Measurements from ENCODE around the gene SLX4. TPM values are rescaled to one million over a fixed set of nuclear protein-coding genes. Genes with fewer than 3 reads are reported as not detected.

Gene SLX4
- total RNA-seq, 1 experiment from 2014 or later, result 7.0 TPM

DNA sequence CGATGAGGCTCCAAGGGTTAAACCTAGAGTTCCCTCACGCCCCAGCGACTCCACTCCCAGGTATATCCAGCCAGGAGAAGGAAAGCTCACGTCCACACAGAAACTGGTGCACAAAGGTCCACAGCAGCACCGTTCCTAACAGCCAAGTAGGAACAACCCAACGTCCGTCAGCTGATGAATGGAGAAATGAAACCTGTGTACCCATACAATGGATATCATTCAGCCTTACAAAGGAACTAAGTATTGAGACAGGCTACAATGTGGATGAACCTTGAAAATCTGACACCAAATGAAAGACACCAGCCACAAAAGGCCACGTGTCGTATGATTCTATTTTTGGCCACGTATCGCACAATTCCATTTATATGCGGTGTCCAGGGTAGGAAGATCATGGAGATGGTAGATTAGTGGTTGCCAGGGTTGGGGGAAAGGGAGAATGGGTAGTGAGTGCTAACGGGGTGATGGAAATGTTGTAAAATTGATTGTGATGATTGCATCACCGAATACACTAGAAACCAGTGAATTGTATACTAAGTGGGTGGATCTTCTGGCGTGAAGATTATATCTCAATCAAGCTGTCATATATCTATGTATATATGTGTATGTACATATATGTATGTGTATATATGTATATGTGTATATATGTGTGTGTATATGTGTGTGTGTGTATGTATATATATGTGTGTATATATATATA, 64.3 kb downstream of the SLX4 start:
- ChIA-PET RAD21 (ENCODE audit: low non-redundant PET in 1 of 2, low total read pairs in 2 of 2, uncharacterized antibody in 2 of 2, unreplicated experiment in 2 of 2) (no interaction called here), CTCF (no interaction called here), POLR2A (interaction anchor here (0.6 kb wide), 1 partner anchor 548 kb away, joined by 4 read pairs; no protein-coding TSS in a partner anchor)
- Histone ChIP-seq H3K27ac (ENCODE audit: low read depth, low read length) (no peak overlapping the region), H3K4me3 (replicated peaks in 1 of 2; ENCODE audit: low read depth in 1 of 2, low read length in 2 of 2) (no peak overlapping the region), H3K9ac (ENCODE audit: low read length) (no peak overlapping the region), H3K27me3 (ENCODE audit: insufficient read depth, low read length) (no peaks in the 10 kb centered on the region), H3K9me3 (ENCODE audit: control insufficient read depth in 1 of 2, insufficient read depth in 1 of 2, low read depth in 1 of 2, low read length in 2 of 2) (no peaks in the 10 kb centered on the region), H4K20me1 (ENCODE audit: insufficient read depth) (no peaks in the 10 kb centered on the region), H3K36me3 (ENCODE audit: control insufficient read depth in 1 of 2, insufficient read depth in 2 of 2, low read length in 2 of 2) (no peaks in the 10 kb centered on the region), H3K4me1 (ENCODE audit: control insufficient read depth in 1 of 2, insufficient read depth in 2 of 2, low read length in 2 of 2) (no peaks in the 10 kb centered on the region), H3K4me2 (ENCODE audit: low read length) (no peak overlapping the region), H2AFZ (ENCODE audit: low read depth, low read length, poor library complexity, severe bottlenecking) (no peak overlapping the region), H3K9me2 (ENCODE audit: insufficient read depth) (no peaks in the 10 kb centered on the region), H3K79me2 (ENCODE audit: insufficient read depth, low read length) (no peaks in the 10 kb centered on the region)
- DNase-seq (ENCODE audit: low read depth, low spot score) (no peak), ATAC-seq (no peak)
- no peak for TF ChIP-seq ELF1 (IDR thresholded peaks at IDR 0.05; ENCODE audit: borderline replicate concordance, low read depth)
- no peak for TF ChIP-seq JUND (IDR thresholded peaks at IDR 0.05)
- no peak for TF ChIP-seq FOSL1 (IDR thresholded peaks at IDR 0.05; ENCODE audit: low read depth)
- TF ChIP-seq EGR1 (IDR thresholded peaks at IDR 0.05; ENCODE audit: low read depth), result no peak
- no peak for TF ChIP-seq TCF7L2 (IDR thresholded peaks at IDR 0.05; ENCODE audit: borderline replicate concordance, extremely low read depth, insufficient read depth, insufficient read length)
- no TSS peak for BruUV-seq (replicated peaks)
- intact Hi-C loops (cut with micrococcal nuclease), result no loop called here

DNA sequence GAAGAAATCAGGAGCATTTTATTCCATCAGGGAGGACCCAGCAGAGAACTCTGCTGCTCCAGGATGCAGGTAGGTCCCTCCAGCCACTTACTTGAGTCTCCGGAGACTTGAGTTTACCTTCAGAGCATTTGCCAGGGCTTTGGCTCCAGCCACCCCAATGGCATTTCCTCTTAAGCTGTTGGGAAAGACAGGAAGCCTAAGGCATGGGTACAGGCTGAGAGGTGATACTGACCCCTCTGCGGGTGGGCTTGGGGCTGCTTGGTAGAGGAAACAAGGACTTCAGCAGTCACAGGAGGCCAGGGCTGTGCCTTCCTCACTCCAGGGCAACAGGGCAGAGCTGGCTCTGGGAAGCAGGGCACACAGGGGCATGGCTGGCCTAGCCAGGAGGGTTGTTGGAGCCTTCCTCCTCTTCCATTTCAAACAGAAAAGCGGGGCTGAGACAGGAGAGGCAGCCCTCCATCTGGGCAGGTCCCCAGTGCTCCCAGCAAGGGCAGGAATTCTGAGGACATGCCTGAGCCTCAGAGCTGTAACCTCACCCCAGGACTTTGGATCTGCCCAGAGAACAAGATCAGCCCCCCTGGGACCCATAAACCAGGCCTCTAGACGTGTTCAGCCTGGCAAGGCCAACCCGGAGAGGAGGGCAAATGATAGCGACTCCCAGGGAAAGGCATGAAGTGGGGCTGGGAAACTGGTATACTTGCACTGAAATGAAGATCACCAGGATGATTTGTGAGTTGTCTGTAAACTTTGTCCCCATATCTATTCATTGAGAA, 68.6 kb downstream of the SLX4 start:
- CTCF ChIA-PET, result no interaction called here
- ATAC-seq, result no peak
- POLR2A ChIA-PET, result no interaction called here

More for the DNA sequence above, 68.6 kb downstream of the SLX4 start:
- no peak overlapping the region for H3K4me3 ChIP-seq (replicated peaks in 1 of 2; ENCODE audit: low read depth in 1 of 2, low read length in 2 of 2)
- H2AFZ ChIP-seq (ENCODE audit: low read depth, low read length, poor library complexity, severe bottlenecking), result no peak overlapping the region
- no peak overlapping the region for H3K27ac ChIP-seq (ENCODE audit: low read depth, low read length)
- no peaks in the 10 kb centered on the region for H3K4me1 ChIP-seq (ENCODE audit: control insufficient read depth in 1 of 2, insufficient read depth in 2 of 2, low read length in 2 of 2)
- RAD21 ChIA-PET (ENCODE audit: low non-redundant PET in 1 of 2, low total read pairs in 2 of 2, uncharacterized antibody in 2 of 2, unreplicated experiment in 2 of 2), result no interaction called here
- H3K79me2 ChIP-seq (ENCODE audit: insufficient read depth, low read length), result no peaks in the 10 kb centered on the region
- H3K9ac ChIP-seq (ENCODE audit: low read length), result no peak overlapping the region
- no peaks in the 10 kb centered on the region for H4K20me1 ChIP-seq (ENCODE audit: insufficient read depth)
- H3K4me2 ChIP-seq (ENCODE audit: low read length), result no peak overlapping the region
- no peaks in the 10 kb centered on the region for H3K9me2 ChIP-seq (ENCODE audit: insufficient read depth)
- no peaks in the 10 kb centered on the region for H3K9me3 ChIP-seq (ENCODE audit: control insufficient read depth in 1 of 2, insufficient read depth in 1 of 2, low read depth in 1 of 2, low read length in 2 of 2)
- DNase-seq (ENCODE audit: low read depth, low spot score), result no peak
- no TSS peak for BruUV-seq (replicated peaks)
- H3K27me3 ChIP-seq (ENCODE audit: insufficient read depth, low read length), result no peaks in the 10 kb centered on the region
- H3K36me3 ChIP-seq (ENCODE audit: control insufficient read depth in 1 of 2, insufficient read depth in 2 of 2, low read length in 2 of 2), result peaks cover 0 to 8% of the 10 kb centered on the region in 2 experiments; a peak in 1 of 4 replicates
- TF ChIP-seq POLR2AphosphoS5 (IDR thresholded peaks at IDR 0.05; ENCODE audit: low read depth, low read length) (peak; percentile 13; the same call in 1 of the 2 replicates), ZFX (IDR thresholded peaks at IDR 0.05) (no peak)
- intact Hi-C loops (cut with micrococcal nuclease), result no loop called here
